Peyer's patch (tissue), 4 donors: ENCODE data around the gene ALS2CL.

Source experiments
- POLR2A ChIP-seq, 2 donors: fragments of 450-650 bp; IDR thresholded peaks; one replicate each; pipeline ENCODE4 v1.5.1; 2017; ENCODE audit warnings: antibody characterized with exemption in 2 of 2, mild to moderate bottlenecking in 2 of 2, moderate library complexity in 2 of 2
- TF ChIP-seq, protein P1 (sequence below), 6 experiments: fragments of 450-650 bp in 4 of 6; fragments of 200-600 bp in 2 of 6; sonication (generic) in 1 of 6; IDR thresholded peaks; one replicate each; pipeline ENCODE4 v1.5.1; 2017 to 2019; ENCODE audit warnings: antibody characterized with exemption in 6 of 6, mild to moderate bottlenecking in 3 of 6, moderate library complexity in 1 of 6

DNA sequence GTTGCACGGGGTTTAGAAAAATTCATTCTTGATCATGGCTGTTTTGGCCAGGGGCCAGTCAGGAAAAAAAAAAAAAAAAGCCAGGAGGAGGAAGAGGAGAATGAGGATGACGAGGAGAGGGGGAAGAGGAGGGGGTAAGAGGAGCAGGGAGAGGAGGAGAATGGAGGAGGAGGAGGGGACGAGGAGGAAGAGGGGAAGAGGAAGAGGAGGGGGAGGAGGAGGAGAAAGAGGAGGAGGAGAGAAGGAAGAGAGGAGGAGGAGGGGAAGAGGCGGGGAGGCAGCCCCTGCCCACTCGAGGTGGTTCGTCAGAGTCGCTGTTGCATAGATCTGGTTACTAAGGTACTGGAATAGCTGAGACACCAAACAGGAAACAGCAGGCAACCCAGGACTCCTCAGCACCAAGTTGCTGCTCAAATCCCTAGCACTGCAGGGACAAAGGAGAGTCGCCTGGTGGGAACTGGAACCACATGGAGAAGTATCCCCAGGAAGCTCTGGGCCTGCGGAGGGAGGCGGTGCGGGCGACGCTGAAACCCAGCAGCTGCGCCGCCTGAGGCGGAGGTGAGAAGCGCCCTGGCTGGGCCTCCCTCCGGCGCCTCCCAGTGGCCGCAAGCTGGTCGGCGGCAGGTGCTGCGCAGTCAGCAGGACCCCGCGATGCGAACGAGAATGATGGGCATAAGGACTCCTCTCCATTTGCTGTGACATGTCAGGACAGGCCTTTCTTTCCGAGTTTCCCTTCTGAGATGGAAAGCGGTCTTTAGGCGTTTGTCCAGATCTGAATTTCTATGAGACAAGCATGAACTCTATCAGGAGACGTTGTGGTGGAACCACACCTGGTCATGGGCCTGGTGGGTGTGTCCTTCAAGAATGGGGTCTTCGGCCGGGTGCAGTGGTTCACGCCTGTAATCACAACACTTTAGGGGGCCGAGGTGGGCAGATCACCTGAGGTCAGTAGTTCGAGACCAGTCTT is 63.6 kb downstream of the ALS2CL start:
- TF ChIP-seq, protein P1, sequence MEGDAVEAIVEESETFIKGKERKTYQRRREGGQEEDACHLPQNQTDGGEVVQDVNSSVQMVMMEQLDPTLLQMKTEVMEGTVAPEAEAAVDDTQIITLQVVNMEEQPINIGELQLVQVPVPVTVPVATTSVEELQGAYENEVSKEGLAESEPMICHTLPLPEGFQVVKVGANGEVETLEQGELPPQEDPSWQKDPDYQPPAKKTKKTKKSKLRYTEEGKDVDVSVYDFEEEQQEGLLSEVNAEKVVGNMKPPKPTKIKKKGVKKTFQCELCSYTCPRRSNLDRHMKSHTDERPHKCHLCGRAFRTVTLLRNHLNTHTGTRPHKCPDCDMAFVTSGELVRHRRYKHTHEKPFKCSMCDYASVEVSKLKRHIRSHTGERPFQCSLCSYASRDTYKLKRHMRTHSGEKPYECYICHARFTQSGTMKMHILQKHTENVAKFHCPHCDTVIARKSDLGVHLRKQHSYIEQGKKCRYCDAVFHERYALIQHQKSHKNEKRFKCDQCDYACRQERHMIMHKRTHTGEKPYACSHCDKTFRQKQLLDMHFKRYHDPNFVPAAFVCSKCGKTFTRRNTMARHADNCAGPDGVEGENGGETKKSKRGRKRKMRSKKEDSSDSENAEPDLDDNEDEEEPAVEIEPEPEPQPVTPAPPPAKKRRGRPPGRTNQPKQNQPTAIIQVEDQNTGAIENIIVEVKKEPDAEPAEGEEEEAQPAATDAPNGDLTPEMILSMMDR (IDR thresholded peaks at IDR 0.05): peak; percentile 77 to 99 (median 98)
- TF ChIP-seq POLR2A (IDR thresholded peaks at IDR 0.05): no peak
